ENCODE data around the gene RRAGC.
"Not testable (repeated sequence)": the region's sequence is repeated elsewhere in the genome, so short reads cannot be mapped to it uniquely, and the experiment has no call there.

RRAGC gene

GRCh38 chr1:38815903-38816627, 43.5 kb downstream of the RRAGC start:
- DNase-seq: no peak

- no peak for DNase-seq
These were observed 44.5 kb downstream of the RRAGC start for GRCh38 chr1:38814984-38815464.

GRCh38 chr1:38814444-38814983, 45.1 kb downstream of the RRAGC start:
- no peak for DNase-seq

GRCh38 chr1:38812981-38813380, 46.6 kb downstream of the RRAGC start:
- no peak for DNase-seq

- not testable (repeated sequence) for DNase-seq
These were observed 48.1 kb downstream of the RRAGC start for GRCh38 chr1:38811466-38811865.

- DNase-seq: no peak
These were observed 53.5 kb downstream of the RRAGC start for GRCh38 chr1:38806090-38806489.

- no peak for DNase-seq
These were observed 54.5 kb downstream of the RRAGC start for GRCh38 chr1:38805036-38805435.

- no peak for DNase-seq
These were observed 55.3 kb downstream of the RRAGC start for GRCh38 chr1:38804062-38804886.

- DNase-seq: no peak
These were observed 55.9 kb downstream of the RRAGC start for GRCh38 chr1:38803647-38804046.

- DNase-seq: no peak
These were observed 58.6 kb downstream of the RRAGC start for GRCh38 chr1:38800720-38801671.

GRCh38 chr1:38793299-38793698, 66.3 kb downstream of the RRAGC start:
- DNase-seq: no peak

GRCh38 chr1:38791892-38792291, 67.7 kb downstream of the RRAGC start:
- no peak for DNase-seq

GRCh38 chr1:38791164-38791515, 68.4 kb downstream of the RRAGC start:
- DNase-seq: no peak

GRCh38 chr1:38790422-38791163, 69.0 kb downstream of the RRAGC start:
- DNase-seq: no peak

GRCh38 chr1:38789498-38790169, 69.9 kb downstream of the RRAGC start:
- no peak for DNase-seq

- no peak for DNase-seq
These were observed 70.9 kb downstream of the RRAGC start for GRCh38 chr1:38788341-38789336.

Measured in activated effector memory CD4-positive, alpha-beta T cell treated with Interleukin-2 at 50 U/mL for 16 hours (primary cell).